IMR-90 (cell line): Measurements from ENCODE around the gene RTP5. TPM values are rescaled to one million over a fixed set of nuclear protein-coding genes. Genes with fewer than 3 reads are reported as not detected.

Source experiments
- ATAC-seq: fragments of 200-7000 bp; cut with Tn5 transposase; 2 replicates; pipeline ENCODE4 v1.9.1; 2020; ENCODE audit warnings: low read depth, mild to moderate bottlenecking, moderate library complexity
- BruUV-seq: library from RNA; stranded (reverse); fragments of 400-500 nt; replicated peaks from 2 replicates; lab custom pipeline; 2021; lab: Mats Ljungman, UMichigan
- CTCF ChIA-PET: fragments of 300-600 bp; formaldehyde crosslinking; extraction: SDS; loops from one replicate; lab custom pipeline; 2021; ENCODE audit warnings: antibody characterized with exemption; lab: Yijun Ruan, JAX
- POLR2A ChIA-PET: fragments of 300-600 bp; sonication (Branson Sonifier 250); formaldehyde crosslinking; loops from one replicate; lab custom pipeline; 2022; ENCODE audit warnings: antibody characterized with exemption; ENCODE audit not compliant: unreplicated experiment; lab: Charles Lee
- DNase-seq: peaks from one replicate; pipeline ENCODE4 v3.0.0; 2013
- H2AFZ ChIP-seq: replicated peaks from 2 replicates; pipeline ENCODE3; 2013; ENCODE audit warnings: low read length, mild to moderate bottlenecking; ENCODE audit not compliant: poor library complexity
- H2AK5ac ChIP-seq: 2 replicates; pipeline ENCODE4 v1.6.1; 2013; ENCODE audit warnings: low read depth, low read length, inconsistent platforms
- H2AK9ac ChIP-seq: replicated peaks from 2 replicates; pipeline ENCODE3; 2013; ENCODE audit warnings: mild to moderate bottlenecking, low read depth, low read length, moderate library complexity; ENCODE audit not compliant: poor library complexity
- H2BK120ac ChIP-seq: 2 replicates; pipeline ENCODE4 v1.6.1; 2013; ENCODE audit warnings: low read depth, low read length, inconsistent platforms
- H2BK15ac ChIP-seq: 3 replicates; pipeline ENCODE4 v1.6.1; 2013; ENCODE audit warnings: low read depth, low read length, inconsistent platforms
- H2BK20ac ChIP-seq: 2 replicates; pipeline ENCODE4 v1.6.1; 2013; ENCODE audit warnings: low read depth, mild to moderate bottlenecking, inconsistent platforms, low read length, moderate library complexity
- H2BK5ac ChIP-seq: 2 replicates; pipeline ENCODE4 v1.6.1; 2013; ENCODE audit warnings: mild to moderate bottlenecking, low read depth, low read length, inconsistent platforms; ENCODE audit not compliant: poor library complexity, severe bottlenecking
- H3K14ac ChIP-seq: replicated peaks from 2 replicates; pipeline ENCODE4 v1.6.1; 2013; ENCODE audit warnings: low read depth, low read length, inconsistent platforms
- H3K18ac ChIP-seq: 2 replicates; pipeline ENCODE4 v1.6.1; 2013; ENCODE audit warnings: low read depth, low read length, control low read depth
- H3K23ac ChIP-seq: 2 replicates; pipeline ENCODE4 v1.6.1; 2013; ENCODE audit warnings: low read depth, low read length, inconsistent platforms
- H3K27ac ChIP-seq: 2 replicates; pipeline ENCODE4 v1.5.1; 2013; ENCODE audit warnings: mild to moderate bottlenecking, control low read depth, low read length; ENCODE audit not compliant: insufficient read depth
- H3K27me3 ChIP-seq: 2 replicates; pipeline ENCODE4 v1.6.1; 2013; ENCODE audit warnings: low read length; ENCODE audit not compliant: control insufficient read depth, insufficient read depth
- H3K36me3 ChIP-seq: 2 replicates; pipeline ENCODE4 v1.6.1; 2013; ENCODE audit warnings: low read length, mixed read lengths; ENCODE audit not compliant: control insufficient read depth, insufficient read depth
- H3K4ac ChIP-seq: 2 replicates; pipeline ENCODE4 v1.6.1; 2013; ENCODE audit warnings: low read depth, low read length, inconsistent platforms
- H3K4me1 ChIP-seq: 2 replicates; pipeline ENCODE4 v1.6.1; 2013; ENCODE audit warnings: low read length, mixed read lengths; ENCODE audit not compliant: control insufficient read depth, insufficient read depth
- H3K4me2 ChIP-seq: 2 replicates; pipeline ENCODE4 v1.6.1; 2013; ENCODE audit warnings: low read depth, mild to moderate bottlenecking, control low read depth, low read length, moderate library complexity
- H3K4me3 ChIP-seq: 2 replicates; pipeline ENCODE4 v1.5.1; 2013; ENCODE audit warnings: low read depth, mild to moderate bottlenecking, control low read depth, low read length, moderate library complexity; ENCODE audit not compliant: insufficient read depth
- H3K56ac ChIP-seq: 2 replicates; pipeline ENCODE4 v1.6.1; 2013; ENCODE audit warnings: low read length, inconsistent platforms; ENCODE audit not compliant: insufficient read depth; ENCODE audit errors: extremely low read depth
- H3K79me1 ChIP-seq, 2 experiments: 2 replicates each; pipeline ENCODE4 v1.6.1; 2013; ENCODE audit warnings: low read length in 2 of 2, inconsistent platforms in 1 of 2, low read depth in 1 of 2
- H3K9ac ChIP-seq: 2 replicates; pipeline ENCODE4 v1.6.1; 2013; ENCODE audit warnings: low read depth, low read length, control low read depth
- H3K9me1 ChIP-seq: 2 replicates; pipeline ENCODE4 v1.6.1; 2013; ENCODE audit warnings: low read length, inconsistent platforms; ENCODE audit not compliant: insufficient read depth
- H3K9me3 ChIP-seq: 2 replicates; pipeline ENCODE4 v1.6.1; 2013; ENCODE audit warnings: low read length; ENCODE audit not compliant: control insufficient read depth, insufficient read depth
- H4K20me1 ChIP-seq: 2 replicates; pipeline ENCODE4 v1.6.1; 2013; ENCODE audit warnings: low read length, inconsistent platforms; ENCODE audit not compliant: insufficient read depth
- H4K5ac ChIP-seq: 2 replicates; pipeline ENCODE4 v1.6.1; 2013; ENCODE audit warnings: mild to moderate bottlenecking, low read depth, low read length, control low read depth
- H4K8ac ChIP-seq, 2 experiments: 2 replicates each; pipeline ENCODE4 v1.6.1; 2013; ENCODE audit warnings: low read depth in 2 of 2, low read length in 2 of 2, control low read depth in 1 of 2, inconsistent platforms in 1 of 2
- H4K91ac ChIP-seq: 2 replicates; pipeline ENCODE4 v1.6.1; 2013; ENCODE audit warnings: low read depth, low read length, inconsistent platforms; ENCODE audit not compliant: insufficient read depth
- BHLHE40 ChIP-seq: fragments of 150-350 bp; IDR thresholded peaks from 2 replicates; pipeline ENCODE4 v1.6.1; 2016; ENCODE audit warnings: mild to moderate bottlenecking, low read depth, low read length
- CEBPB ChIP-seq: IDR thresholded peaks from 2 replicates; pipeline ENCODE4 v1.6.1; 2012; ENCODE audit warnings: low read depth, low read length, improper control_type of control experiment
- FOS ChIP-seq: fragments of 150-350 bp; IDR thresholded peaks from 2 replicates; pipeline ENCODE4 v1.6.1; 2016; ENCODE audit warnings: low read depth, low read length
- MAZ ChIP-seq: IDR thresholded peaks from 2 replicates; pipeline ENCODE4 v1.6.1; 2012; ENCODE audit warnings: low read depth, mild to moderate bottlenecking, low read length, improper control_type of control experiment, moderate library complexity, borderline replicate concordance
- MXI1 ChIP-seq: IDR thresholded peaks from 2 replicates; pipeline ENCODE4 v1.6.1; 2012; ENCODE audit warnings: low read depth, mild to moderate bottlenecking, low read length, moderate library complexity, borderline replicate concordance
- RAD21 ChIP-seq: IDR thresholded peaks from 2 replicates; pipeline ENCODE4 v1.6.1; 2012; ENCODE audit warnings: low read length, improper control_type of control experiment
- RCOR1 ChIP-seq: IDR thresholded peaks from 2 replicates; pipeline ENCODE4 v1.6.1; 2012; ENCODE audit warnings: mild to moderate bottlenecking, low read length, improper control_type of control experiment; ENCODE audit not compliant: insufficient replicate concordance
- RFX5 ChIP-seq: IDR thresholded peaks from 2 replicates; pipeline ENCODE4 v1.8.0; 2012; ENCODE audit warnings: low read depth, mild to moderate bottlenecking, low read length, moderate library complexity
- WGBS, 2 experiments: methylation state at CpG; one replicate each; pipeline versions ENCODE4 v1.1.5 to v1.1.7; 2013; ENCODE audit warnings: missing lambda C conversion rate in 2 of 2; ENCODE audit not compliant: insufficient read length in 1 of 2; ENCODE audit errors: extremely low coverage in 2 of 2; 5-methylcytosine and 5-hydroxymethylcytosine counted together
- dilution Hi-C: fragments of 300-500 bp; cut with HindIII; formaldehyde crosslinking; loops from one replicate; pipeline ENCODE4 v1.14.3; 2018; ENCODE audit warnings: low sequenced_read_pairs; ENCODE audit not compliant: unreplicated experiment
- in situ Hi-C: fragments of 300-500 bp; cut with MboI; formaldehyde crosslinking; loops from 3 replicates; pipeline ENCODE4 v1.14.3; 2019; ENCODE audit warnings: low sequenced_read_pairs, inconsistent platforms, mixed read lengths
- intact Hi-C: fragments of 100-400 bp; cut with micrococcal nuclease; formaldehyde crosslinking; loops from 2 replicates; pipeline ENCODE4 v1.10.0; 2022
- polyA plus RNA-seq, 3 experiments: library from polyadenylated mRNA; depleted of rRNA; stranded (reverse); fragments of >200 nt; gene quantifications; 2 replicates each; pipeline ENCODE4 v1.2.3, GENCODE V29; 2012; ENCODE audit warnings: low replicate concordance in 1 of 3
- total RNA-seq: library from RNA; depleted of rRNA; stranded (reverse); fragments of >200 nt; gene quantifications from 2 replicates; pipeline ENCODE4 v1.2.3, GENCODE V29; 2012
- TF ChIP-seq, protein P1 (sequence below): conservative IDR thresholded peaks from 2 replicates; pipeline ENCODE4 v1.5.1; 2012; ENCODE audit warnings: mild to moderate bottlenecking, low read depth, low read length, improper control_type of control experiment

Gene RTP5
- total and polyA plus RNA-seq, 2 of the 4 experiments (the other 2 are of a cell fraction), result not detected

DNA sequence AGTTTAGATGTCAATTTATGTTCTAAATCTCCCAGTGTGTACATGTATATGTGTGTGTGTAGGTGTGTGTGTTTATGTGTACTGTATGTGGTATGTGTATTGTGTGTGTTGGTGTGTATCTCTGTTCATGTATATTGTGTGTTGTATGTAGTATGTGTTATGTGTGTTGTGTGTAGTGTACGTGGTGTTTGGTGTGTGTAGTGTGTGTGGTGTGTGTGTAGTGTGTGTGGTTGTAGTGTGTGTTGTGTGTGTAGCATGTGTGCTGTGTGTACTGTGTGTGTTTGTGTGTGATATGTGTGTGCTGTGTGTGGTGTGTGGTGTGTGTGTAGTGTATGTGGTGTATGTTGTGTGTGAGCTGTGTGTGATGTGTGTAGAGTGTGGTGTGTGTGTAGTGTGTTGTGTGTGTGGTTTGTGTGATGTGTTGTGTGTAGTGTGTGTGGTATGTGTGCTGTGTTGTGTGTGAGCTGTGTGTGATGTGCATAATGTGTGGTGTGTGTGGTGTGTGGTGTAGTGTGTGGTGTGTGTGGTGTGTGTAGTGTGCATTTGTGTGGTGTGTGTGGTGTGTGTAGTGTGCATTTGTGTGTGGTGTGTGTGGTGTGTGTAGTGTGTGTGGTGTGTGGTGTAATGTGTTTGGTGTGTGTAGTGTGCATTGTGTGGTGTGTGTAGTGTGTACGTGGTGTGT is 5.2 kb upstream of the RTP5 start:
- Histone ChIP-seq H3K9me1 (peaks cover 19% of the 10 kb centered on the region), H4K20me1 (peaks cover 5% of the 10 kb centered on the region), H3K79me1 (no peaks in the 10 kb centered on the region), H2BK15ac (no peak overlapping the region), H3K4me2 (no peak overlapping the region), H3K18ac (no peak overlapping the region), H4K8ac (no peak overlapping the region), H2AK5ac (no peak overlapping the region; the same call in 1 of the 2 replicates), H3K23ac (peak overlapping the region; percentile 71; the same call in 1 of the 2 replicates), H4K5ac (no peak overlapping the region), H3K14ac (no peak overlapping the region), H3K27me3 (peaks cover 38% of the 10 kb centered on the region), H2BK5ac (peak overlapping the region; percentile 96), H3K4me1 (no peaks in the 10 kb centered on the region; the same call in 1 of the 2 replicates), H3K27ac (no peak overlapping the region), H2BK20ac (no peak overlapping the region), H3K36me3 (no peaks in the 10 kb centered on the region), H4K91ac (no peak overlapping the region), H3K4me3 (no peak overlapping the region), H3K9me3 (no peaks in the 10 kb centered on the region), H3K9ac (no peak overlapping the region), H3K4ac (no peak overlapping the region), H3K56ac (no peak overlapping the region), H2AK9ac (no peak overlapping the region), H2BK120ac (no peak overlapping the region), H2AFZ (peak overlapping the region; percentile 14)
- in situ Hi-C loops (no loop called here), dilution Hi-C loops (no loop called here), intact Hi-C loops (no loop called here)
- ATAC-seq (no peak), DNase-seq (no peak)
- WGBS, 2 experiments, result 86% methylated on average over 2 of the region's 2 CpGs; no CpG with 5 or more reads in 1 of the 2 experiments
- TF ChIP-seq RFX5, result no peak
- TF ChIP-seq BHLHE40, result no peak
- no peak for TF ChIP-seq CEBPB
- no peak for TF ChIP-seq MXI1
- TF ChIP-seq, protein P1, sequence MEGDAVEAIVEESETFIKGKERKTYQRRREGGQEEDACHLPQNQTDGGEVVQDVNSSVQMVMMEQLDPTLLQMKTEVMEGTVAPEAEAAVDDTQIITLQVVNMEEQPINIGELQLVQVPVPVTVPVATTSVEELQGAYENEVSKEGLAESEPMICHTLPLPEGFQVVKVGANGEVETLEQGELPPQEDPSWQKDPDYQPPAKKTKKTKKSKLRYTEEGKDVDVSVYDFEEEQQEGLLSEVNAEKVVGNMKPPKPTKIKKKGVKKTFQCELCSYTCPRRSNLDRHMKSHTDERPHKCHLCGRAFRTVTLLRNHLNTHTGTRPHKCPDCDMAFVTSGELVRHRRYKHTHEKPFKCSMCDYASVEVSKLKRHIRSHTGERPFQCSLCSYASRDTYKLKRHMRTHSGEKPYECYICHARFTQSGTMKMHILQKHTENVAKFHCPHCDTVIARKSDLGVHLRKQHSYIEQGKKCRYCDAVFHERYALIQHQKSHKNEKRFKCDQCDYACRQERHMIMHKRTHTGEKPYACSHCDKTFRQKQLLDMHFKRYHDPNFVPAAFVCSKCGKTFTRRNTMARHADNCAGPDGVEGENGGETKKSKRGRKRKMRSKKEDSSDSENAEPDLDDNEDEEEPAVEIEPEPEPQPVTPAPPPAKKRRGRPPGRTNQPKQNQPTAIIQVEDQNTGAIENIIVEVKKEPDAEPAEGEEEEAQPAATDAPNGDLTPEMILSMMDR, result no peak
- TF ChIP-seq RCOR1, result no peak
- TF ChIP-seq MAZ, result no peak
- TF ChIP-seq RAD21, result no peak
- TF ChIP-seq FOS, result no peak
- POLR2A ChIA-PET, result no interaction called here
- BruUV-seq, result no TSS peak
- CTCF ChIA-PET, result no interaction called here
